ENCODE data around the gene PIAS4.

DNA sequence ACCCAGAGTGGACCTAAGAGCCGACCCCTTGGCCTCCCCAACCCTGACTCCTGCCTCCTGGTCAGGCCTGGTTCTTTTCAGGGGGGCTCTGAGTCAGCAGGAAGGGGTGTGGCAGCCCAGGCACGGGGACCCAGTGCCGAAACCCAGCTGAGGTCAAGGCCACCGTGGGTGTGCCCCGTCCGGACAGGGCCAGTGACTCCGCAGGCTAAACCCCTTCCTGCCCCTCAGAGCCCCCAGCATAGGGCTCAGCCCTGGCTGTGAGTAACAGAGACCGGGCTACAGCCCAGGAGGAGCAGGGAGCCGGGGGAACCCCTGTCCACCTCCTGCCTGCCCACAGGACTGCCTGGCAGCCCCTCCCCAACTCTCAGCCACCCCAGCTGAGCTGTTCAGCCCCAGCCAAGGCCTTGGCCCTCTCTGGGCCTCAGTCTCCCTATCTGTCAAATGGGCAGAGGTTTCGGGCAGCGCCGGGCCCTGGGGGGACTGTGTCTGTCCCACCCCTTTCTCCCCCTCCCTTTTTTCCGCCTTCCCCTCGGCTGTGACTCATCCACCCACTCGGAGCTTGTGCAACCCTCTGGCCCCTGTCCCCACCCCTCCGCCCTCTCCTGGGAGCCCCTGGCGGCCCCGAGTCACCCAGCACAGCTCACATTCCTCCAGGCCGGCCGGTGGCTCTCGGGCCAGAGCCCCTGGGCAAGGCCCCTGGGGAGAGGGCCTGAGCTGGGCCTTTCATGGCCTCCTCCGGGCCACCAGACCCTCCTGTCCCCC is 50.6 kb downstream of the PIAS4 start:
- TF ChIP-seq, protein P1, sequence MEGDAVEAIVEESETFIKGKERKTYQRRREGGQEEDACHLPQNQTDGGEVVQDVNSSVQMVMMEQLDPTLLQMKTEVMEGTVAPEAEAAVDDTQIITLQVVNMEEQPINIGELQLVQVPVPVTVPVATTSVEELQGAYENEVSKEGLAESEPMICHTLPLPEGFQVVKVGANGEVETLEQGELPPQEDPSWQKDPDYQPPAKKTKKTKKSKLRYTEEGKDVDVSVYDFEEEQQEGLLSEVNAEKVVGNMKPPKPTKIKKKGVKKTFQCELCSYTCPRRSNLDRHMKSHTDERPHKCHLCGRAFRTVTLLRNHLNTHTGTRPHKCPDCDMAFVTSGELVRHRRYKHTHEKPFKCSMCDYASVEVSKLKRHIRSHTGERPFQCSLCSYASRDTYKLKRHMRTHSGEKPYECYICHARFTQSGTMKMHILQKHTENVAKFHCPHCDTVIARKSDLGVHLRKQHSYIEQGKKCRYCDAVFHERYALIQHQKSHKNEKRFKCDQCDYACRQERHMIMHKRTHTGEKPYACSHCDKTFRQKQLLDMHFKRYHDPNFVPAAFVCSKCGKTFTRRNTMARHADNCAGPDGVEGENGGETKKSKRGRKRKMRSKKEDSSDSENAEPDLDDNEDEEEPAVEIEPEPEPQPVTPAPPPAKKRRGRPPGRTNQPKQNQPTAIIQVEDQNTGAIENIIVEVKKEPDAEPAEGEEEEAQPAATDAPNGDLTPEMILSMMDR (IDR thresholded peaks at IDR 0.05), result peak in 3 of 5 experiments; percentile 7 to 40 (median 15)
- peak in 1 of 2 donors; percentile 83 for TF ChIP-seq EP300 (IDR thresholded peaks at IDR 0.05)
